Measurements from ENCODE around the gene CIB4.

- TF ChIP-seq EZH2 (IDR thresholded peaks at IDR 0.05; ENCODE audit: borderline replicate concordance, low read depth, low read length, poor library complexity, severe bottlenecking), result no peak
- TF ChIP-seq CTCF (conservative IDR thresholded peaks at IDR 0.05; ENCODE audit: low read depth, low read length), result no peak
Measured at GRCh38 chr2:26552641-26553374, 88.4 kb downstream of the CIB4 start.
